HEK293 (cell line): ENCODE results near the gene NDUFS7.
A peak's percentile ranks its signal among the peaks of the same experiment; 100 is the strongest.

Experiments
- CTCF ChIA-PET: fragments of 350-600 bp; formaldehyde crosslinking; extraction: SDS; loops from one replicate; lab custom pipeline; 2021; ENCODE audit warnings: antibody characterized with exemption; lab: Yijun Ruan, JAX
- POLR2A ChIA-PET: fragments of 300-600 bp; formaldehyde crosslinking; extraction: SDS; loops from one replicate; lab custom pipeline; 2020; ENCODE audit warnings: antibody characterized with exemption, inconsistent platforms; lab: Yijun Ruan, JAX
- H3K27ac ChIP-seq: fragments of 200-500 bp; sonication (Bioruptor generic); 2 replicates; pipeline ENCODE4 v1.5.1; 2014; ENCODE audit warnings: low read depth, low read length, control low read depth, inconsistent platforms; ENCODE audit errors: extremely low read depth
- H3K36me3 ChIP-seq, 2 experiments: fragments of 200-500 bp in 1 of 2; sonication (Bioruptor generic) in 1 of 2; 1 replicate in 1 of 2; 2 replicates in 1 of 2; pipeline ENCODE4 v1.5.1; 2014 to 2017; ENCODE audit warnings: inconsistent platforms in 2 of 2, low read length in 2 of 2; ENCODE audit not compliant: control insufficient read depth in 2 of 2, insufficient read depth in 1 of 2
- H3K4me1 ChIP-seq: fragments of 200-500 bp; sonication (Bioruptor generic); 2 replicates; pipeline ENCODE4 v1.5.1; 2014; ENCODE audit warnings: mild to moderate bottlenecking, low read length, inconsistent platforms; ENCODE audit not compliant: control insufficient read depth, insufficient read depth
- H3K4me3 ChIP-seq: 2 replicates; pipeline ENCODE4 v1.5.1; 2011; ENCODE audit warnings: low read depth, mild to moderate bottlenecking, control low read depth, low read length, moderate library complexity
- H3K9me3 ChIP-seq: fragments of 200-500 bp; sonication (Bioruptor generic); 2 replicates; pipeline ENCODE4 v1.5.1; 2014; ENCODE audit warnings: low read depth, low read length, inconsistent platforms; ENCODE audit not compliant: control insufficient read depth, insufficient read depth
- EGR2 ChIP-seq: fragments of 450-650 bp; formaldehyde crosslinking; IDR thresholded peaks from 2 replicates; pipeline ENCODE4 v1.5.1; 2016; ENCODE audit warnings: low read depth, missing biosample characterization, missing genetic modification characterization
- KLF1 ChIP-seq: fragments of 450-650 bp; formaldehyde crosslinking; IDR thresholded peaks from 2 replicates; pipeline ENCODE4 v1.5.1; 2016; ENCODE audit warnings: missing biosample characterization, missing genetic modification characterization
- MZF1 ChIP-seq: fragments of 450-650 bp; formaldehyde crosslinking; IDR thresholded peaks from 2 replicates; pipeline ENCODE4 v1.5.1; 2017; ENCODE audit warnings: missing biosample characterization, missing genetic modification characterization, borderline replicate concordance
- ZFP37 ChIP-seq: fragments of 450-650 bp; formaldehyde crosslinking; IDR thresholded peaks from 2 replicates; pipeline ENCODE4 v1.5.1; 2016; ENCODE audit warnings: missing biosample characterization, missing genetic modification characterization
- ZNF146 ChIP-seq: fragments of 450-650 bp; formaldehyde crosslinking; IDR thresholded peaks from 2 replicates; pipeline ENCODE4 v1.5.1; 2016; ENCODE audit warnings: missing biosample characterization, missing genetic modification characterization
- ZNF157 ChIP-seq: fragments of 450-650 bp; formaldehyde crosslinking; IDR thresholded peaks from 2 replicates; pipeline ENCODE4 v1.5.1; 2016; ENCODE audit warnings: missing biosample characterization, missing genetic modification characterization
- ZNF302 ChIP-seq: fragments of 450-650 bp; formaldehyde crosslinking; IDR thresholded peaks from 2 replicates; pipeline ENCODE4 v1.5.1; 2016; ENCODE audit warnings: missing biosample characterization, missing genetic modification characterization, low read depth
- ZNF514 ChIP-seq: fragments of 450-650 bp; formaldehyde crosslinking; IDR thresholded peaks from 2 replicates; pipeline ENCODE4 v1.5.1; 2016; ENCODE audit warnings: missing biosample characterization, missing genetic modification characterization
- ZNF529 ChIP-seq: fragments of 450-650 bp; formaldehyde crosslinking; IDR thresholded peaks from 2 replicates; pipeline ENCODE4 v1.5.1; 2017; ENCODE audit warnings: missing genetic modification characterization, missing biosample characterization; ENCODE audit not compliant: insufficient replicate concordance
- ZNF701 ChIP-seq: fragments of 450-650 bp; formaldehyde crosslinking; IDR thresholded peaks from 2 replicates; pipeline ENCODE4 v1.5.1; 2016; ENCODE audit warnings: missing biosample characterization, missing genetic modification characterization
- TF ChIP-seq, protein P1 (sequence below): fragments of 450-650 bp; formaldehyde crosslinking; IDR thresholded peaks from 2 replicates; pipeline ENCODE4 v1.5.1; 2017; ENCODE audit warnings: missing biosample characterization, missing genetic modification characterization
- TF ChIP-seq, protein P2 (sequence below): IDR thresholded peaks from 2 replicates; pipeline ENCODE4 v1.6.1; 2011; ENCODE audit warnings: mild to moderate bottlenecking, low read depth, low read length, borderline replicate concordance
- TF ChIP-seq, protein P3 (sequence below): fragments of 450-650 bp; formaldehyde crosslinking; IDR thresholded peaks from 2 replicates; pipeline ENCODE4 v1.5.1; 2017; ENCODE audit warnings: missing biosample characterization, missing genetic modification characterization
- TF ChIP-seq, protein P4 (sequence below): fragments of 450-650 bp; formaldehyde crosslinking; IDR thresholded peaks from 2 replicates; pipeline ENCODE4 v1.5.1; 2016; ENCODE audit warnings: missing biosample characterization, missing genetic modification characterization
- TF ChIP-seq, protein P5 (sequence below): fragments of 450-650 bp; formaldehyde crosslinking; IDR thresholded peaks from 2 replicates; pipeline ENCODE4 v1.5.1; 2016; ENCODE audit warnings: missing biosample characterization, missing genetic modification characterization

NDUFS7 gene

DNA sequence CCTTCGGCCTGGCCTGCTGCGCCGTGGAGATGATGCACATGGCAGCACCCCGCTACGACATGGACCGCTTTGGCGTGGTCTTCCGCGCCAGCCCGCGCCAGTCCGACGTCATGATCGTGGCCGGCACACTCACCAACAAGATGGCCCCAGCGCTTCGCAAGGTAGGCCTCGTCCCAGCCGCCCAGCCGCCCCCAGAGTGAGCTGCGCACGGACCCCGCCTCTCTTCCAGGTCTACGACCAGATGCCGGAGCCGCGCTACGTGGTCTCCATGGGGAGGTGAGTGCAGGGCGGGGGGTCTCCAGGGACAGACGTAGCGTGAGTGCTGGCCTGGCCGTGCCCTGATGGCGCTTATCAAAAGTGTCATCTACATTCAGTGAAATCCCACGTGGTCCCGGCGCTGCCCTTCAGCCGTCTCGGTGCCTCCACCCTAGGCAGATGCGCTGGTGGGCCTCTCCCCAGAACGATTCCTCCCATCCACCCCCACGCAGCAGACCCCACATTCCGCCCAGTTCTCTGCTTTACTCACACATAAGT is 7.2 kb downstream of the NDUFS7 start:
- Histone ChIP-seq H3K4me1 (no peaks in the 10 kb centered on the region), H3K27ac (no peak overlapping the region)
- TF ChIP-seq, protein P1, sequence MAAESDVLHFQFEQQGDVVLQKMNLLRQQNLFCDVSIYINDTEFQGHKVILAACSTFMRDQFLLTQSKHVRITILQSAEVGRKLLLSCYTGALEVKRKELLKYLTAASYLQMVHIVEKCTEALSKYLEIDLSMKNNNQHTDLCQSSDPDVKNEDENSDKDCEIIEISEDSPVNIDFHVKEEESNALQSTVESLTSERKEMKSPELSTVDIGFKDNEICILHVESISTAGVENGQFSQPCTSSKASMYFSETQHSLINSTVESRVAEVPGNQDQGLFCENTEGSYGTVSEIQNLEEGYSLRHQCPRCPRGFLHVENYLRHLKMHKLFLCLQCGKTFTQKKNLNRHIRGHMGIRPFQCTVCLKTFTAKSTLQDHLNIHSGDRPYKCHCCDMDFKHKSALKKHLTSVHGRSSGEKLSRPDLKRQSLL (tag by site-specific recombination), result 0 out of 2 replicates have a peak, but pooled peaks have one; percentile 10
- TF ChIP-seq, protein P2, sequence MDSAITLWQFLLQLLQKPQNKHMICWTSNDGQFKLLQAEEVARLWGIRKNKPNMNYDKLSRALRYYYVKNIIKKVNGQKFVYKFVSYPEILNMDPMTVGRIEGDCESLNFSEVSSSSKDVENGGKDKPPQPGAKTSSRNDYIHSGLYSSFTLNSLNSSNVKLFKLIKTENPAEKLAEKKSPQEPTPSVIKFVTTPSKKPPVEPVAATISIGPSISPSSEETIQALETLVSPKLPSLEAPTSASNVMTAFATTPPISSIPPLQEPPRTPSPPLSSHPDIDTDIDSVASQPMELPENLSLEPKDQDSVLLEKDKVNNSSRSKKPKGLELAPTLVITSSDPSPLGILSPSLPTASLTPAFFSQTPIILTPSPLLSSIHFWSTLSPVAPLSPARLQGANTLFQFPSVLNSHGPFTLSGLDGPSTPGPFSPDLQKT, result no peak
- TF ChIP-seq, protein P3, sequence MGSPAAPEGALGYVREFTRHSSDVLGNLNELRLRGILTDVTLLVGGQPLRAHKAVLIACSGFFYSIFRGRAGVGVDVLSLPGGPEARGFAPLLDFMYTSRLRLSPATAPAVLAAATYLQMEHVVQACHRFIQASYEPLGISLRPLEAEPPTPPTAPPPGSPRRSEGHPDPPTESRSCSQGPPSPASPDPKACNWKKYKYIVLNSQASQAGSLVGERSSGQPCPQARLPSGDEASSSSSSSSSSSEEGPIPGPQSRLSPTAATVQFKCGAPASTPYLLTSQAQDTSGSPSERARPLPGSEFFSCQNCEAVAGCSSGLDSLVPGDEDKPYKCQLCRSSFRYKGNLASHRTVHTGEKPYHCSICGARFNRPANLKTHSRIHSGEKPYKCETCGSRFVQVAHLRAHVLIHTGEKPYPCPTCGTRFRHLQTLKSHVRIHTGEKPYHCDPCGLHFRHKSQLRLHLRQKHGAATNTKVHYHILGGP (tag by site-specific recombination), result no peak
- TF ChIP-seq ZNF302 (tag by site-specific recombination) (no peak), ZNF514 (no peak)
- TF ChIP-seq, protein P4, sequence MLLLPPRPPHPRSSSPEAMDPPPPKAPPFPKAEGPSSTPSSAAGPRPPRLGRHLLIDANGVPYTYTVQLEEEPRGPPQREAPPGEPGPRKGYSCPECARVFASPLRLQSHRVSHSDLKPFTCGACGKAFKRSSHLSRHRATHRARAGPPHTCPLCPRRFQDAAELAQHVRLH (tag by site-specific recombination), result no peak
- TF ChIP-seq, all 188 proteins: peak for 1
- Histone ChIP-seq H3K36me3 (peaks cover 0 to 63% of the 10 kb centered on the region in 2 experiments; a peak in 2 of 3 replicates), H3K4me3 (no peak overlapping the region), H3K9me3 (no peaks in the 10 kb centered on the region)
- ChIA-PET CTCF (no interaction called here), POLR2A (no interaction called here)

DNA sequence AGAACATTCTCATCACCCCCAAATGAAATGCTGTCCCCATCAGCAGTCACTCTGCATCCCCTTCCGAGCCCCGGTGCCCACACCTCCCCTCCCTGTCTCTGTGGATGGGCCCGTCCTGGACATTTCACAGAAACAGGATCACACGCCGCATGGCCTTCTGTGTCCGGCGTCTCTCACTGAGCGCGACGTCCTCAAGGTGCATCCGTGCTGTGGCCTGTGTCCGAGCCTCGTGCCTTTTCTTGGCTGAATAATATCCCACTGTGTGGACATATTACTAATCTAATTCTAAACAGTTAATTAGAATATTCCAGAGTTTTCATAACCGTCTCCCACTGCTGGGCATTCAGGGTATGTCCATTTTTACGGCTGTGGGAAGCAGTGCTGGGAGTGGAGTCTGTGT is 8.7 kb downstream of the NDUFS7 start:
- Histone ChIP-seq H3K27ac (no peak overlapping the region), H3K36me3 (peaks cover 0 to 58% of the 10 kb centered on the region in 2 experiments; a peak in 2 of 3 replicates), H3K9me3 (no peaks in the 10 kb centered on the region), H3K4me1 (no peaks in the 10 kb centered on the region)
- ChIA-PET CTCF (no interaction called here), POLR2A (interaction anchor here (1.0 kb wide), 1 partner anchor 13 kb away, joined by 4 read pairs; no protein-coding TSS in a partner anchor)
- TF ChIP-seq ZNF146 (peak; percentile 84), ZFP37 (tag by site-specific recombination) (no peak), ZNF529 (no peak), MZF1 (no peak), EGR2 (tag by site-specific recombination) (no peak)
- TF ChIP-seq, protein P5, sequence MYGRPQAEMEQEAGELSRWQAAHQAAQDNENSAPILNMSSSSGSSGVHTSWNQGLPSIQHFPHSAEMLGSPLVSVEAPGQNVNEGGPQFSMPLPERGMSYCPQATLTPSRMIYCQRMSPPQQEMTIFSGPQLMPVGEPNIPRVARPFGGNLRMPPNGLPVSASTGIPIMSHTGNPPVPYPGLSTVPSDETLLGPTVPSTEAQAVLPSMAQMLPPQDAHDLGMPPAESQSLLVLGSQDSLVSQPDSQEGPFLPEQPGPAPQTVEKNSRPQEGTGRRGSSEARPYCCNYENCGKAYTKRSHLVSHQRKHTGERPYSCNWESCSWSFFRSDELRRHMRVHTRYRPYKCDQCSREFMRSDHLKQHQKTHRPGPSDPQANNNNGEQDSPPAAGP (tag by site-specific recombination), result no peak
- TF ChIP-seq, all 188 proteins: peak for 1
- no peak overlapping the region for H3K4me3 ChIP-seq

DNA sequence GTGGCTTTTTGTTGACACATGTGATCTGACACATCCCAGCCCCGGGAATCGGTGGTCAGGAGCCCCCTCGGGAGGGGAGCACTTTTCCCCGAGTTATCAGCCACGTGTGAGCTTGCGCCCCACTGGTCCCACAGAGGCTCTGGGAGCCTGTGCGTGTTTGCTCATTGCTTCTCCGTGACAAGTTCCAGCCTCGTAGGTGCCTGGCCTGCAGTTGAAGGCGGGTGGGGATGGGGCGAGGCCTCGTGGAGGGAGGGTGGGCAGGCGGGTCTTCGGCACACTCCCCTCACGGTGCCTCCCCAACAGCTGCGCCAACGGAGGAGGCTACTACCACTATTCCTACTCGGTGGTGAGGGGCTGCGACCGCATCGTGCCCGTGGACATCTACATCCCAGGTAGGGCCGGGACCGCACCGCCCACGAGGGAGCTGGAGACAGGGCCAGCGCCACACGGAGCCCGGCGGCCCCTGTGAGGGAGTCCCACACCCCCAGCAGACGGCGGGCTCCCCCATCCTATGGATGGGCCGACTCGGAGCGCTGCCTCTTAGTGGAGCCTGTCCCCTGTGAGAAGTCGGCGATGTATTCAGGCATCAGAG is 9.3 kb downstream of the NDUFS7 start:
- no peak overlapping the region for H3K4me3 ChIP-seq
- CTCF ChIA-PET, result no interaction called here
- H3K27ac ChIP-seq, result no peak overlapping the region
- no peaks in the 10 kb centered on the region for H3K4me1 ChIP-seq
- H3K36me3 ChIP-seq, result peaks cover 0 to 62% of the 10 kb centered on the region in 2 experiments; a peak in 2 of 3 replicates
- H3K9me3 ChIP-seq, result no peaks in the 10 kb centered on the region
- TF ChIP-seq KLF1 (tag by site-specific recombination), result peak; percentile 93
- no peak for TF ChIP-seq ZNF701
- no peak for TF ChIP-seq ZNF157 (tag by site-specific recombination)
- TF ChIP-seq, protein P5 (tag by site-specific recombination), result peak; percentile 40; the same call in 1 of the 2 replicates
- TF ChIP-seq, all 188 proteins: peak for 2
- POLR2A ChIA-PET, result interaction anchor here (1.0 kb wide), 1 partner anchor 12 kb away, joined by 4 read pairs; no protein-coding TSS in a partner anchor
